HG02852 (cell line): Measurements from ENCODE around the gene PRTG.
"Not testable (repeated sequence)": the region's sequence is repeated elsewhere in the genome, so short reads cannot be mapped to it uniquely, and the experiment has no call there.

ENCODE experiments used
- ATAC-seq: cut with Tn5 transposase; IDR thresholded peaks from one replicate; pipeline ENCODE4 v1.9.1; 2021; ENCODE audit warnings: mild to moderate bottlenecking, moderate library complexity; ENCODE audit not compliant: unreplicated experiment

PRTG gene, protein sequence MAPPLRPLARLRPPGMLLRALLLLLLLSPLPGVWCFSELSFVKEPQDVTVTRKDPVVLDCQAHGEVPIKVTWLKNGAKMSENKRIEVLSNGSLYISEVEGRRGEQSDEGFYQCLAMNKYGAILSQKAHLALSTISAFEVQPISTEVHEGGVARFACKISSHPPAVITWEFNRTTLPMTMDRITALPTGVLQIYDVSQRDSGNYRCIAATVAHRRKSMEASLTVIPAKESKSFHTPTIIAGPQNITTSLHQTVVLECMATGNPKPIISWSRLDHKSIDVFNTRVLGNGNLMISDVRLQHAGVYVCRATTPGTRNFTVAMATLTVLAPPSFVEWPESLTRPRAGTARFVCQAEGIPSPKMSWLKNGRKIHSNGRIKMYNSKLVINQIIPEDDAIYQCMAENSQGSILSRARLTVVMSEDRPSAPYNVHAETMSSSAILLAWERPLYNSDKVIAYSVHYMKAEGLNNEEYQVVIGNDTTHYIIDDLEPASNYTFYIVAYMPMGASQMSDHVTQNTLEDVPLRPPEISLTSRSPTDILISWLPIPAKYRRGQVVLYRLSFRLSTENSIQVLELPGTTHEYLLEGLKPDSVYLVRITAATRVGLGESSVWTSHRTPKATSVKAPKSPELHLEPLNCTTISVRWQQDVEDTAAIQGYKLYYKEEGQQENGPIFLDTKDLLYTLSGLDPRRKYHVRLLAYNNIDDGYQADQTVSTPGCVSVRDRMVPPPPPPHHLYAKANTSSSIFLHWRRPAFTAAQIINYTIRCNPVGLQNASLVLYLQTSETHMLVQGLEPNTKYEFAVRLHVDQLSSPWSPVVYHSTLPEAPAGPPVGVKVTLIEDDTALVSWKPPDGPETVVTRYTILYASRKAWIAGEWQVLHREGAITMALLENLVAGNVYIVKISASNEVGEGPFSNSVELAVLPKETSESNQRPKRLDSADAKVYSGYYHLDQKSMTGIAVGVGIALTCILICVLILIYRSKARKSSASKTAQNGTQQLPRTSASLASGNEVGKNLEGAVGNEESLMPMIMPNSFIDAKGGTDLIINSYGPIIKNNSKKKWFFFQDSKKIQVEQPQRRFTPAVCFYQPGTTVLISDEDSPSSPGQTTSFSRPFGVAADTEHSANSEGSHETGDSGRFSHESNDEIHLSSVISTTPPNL

DNA sequence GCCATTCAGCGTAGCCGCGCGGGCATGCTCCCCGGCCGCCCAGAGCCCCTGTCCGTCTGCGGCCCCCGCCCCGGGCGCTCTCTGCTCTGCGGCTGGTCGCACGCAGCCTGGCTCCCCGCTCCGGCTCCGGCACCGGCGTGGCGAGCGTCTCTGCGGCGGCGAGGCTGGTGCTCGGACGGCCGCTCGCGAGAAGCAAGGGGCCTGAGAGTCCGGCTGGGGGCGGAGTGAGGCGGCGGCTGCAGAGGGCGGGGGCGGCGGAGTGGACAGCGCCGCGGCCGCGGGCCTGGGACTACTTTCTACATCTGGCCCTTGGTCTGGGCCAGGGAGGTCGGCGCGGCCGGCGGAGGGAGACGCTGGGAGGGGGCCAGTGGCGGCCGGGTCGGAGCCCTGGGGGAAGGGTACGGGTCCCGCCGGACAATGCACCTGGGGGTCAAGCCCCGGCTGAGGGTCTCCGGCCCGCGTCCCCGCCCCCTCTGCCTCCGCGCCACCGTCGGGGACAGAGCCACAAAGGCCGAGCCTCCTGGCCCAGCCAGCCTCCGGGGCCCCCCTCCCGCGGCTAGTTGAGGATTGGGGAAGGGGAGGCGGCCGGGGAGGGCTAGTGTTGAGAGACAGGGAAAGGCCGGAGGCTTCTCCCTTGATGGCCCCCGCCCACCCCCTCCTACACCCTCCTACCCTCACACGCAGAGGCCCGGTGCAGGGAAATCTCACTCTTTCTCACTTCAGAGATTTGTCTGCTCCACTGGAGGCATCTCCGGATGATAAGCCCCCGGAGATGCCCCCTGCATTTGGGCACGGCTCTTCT is at the start of gene PRTG:
PRTG (minus strand) TSS at position 226 of the 802 bp plus-strand sequence; CDS start at position 5, 221 bp downstream.
- ATAC-seq = no peak

DNA sequence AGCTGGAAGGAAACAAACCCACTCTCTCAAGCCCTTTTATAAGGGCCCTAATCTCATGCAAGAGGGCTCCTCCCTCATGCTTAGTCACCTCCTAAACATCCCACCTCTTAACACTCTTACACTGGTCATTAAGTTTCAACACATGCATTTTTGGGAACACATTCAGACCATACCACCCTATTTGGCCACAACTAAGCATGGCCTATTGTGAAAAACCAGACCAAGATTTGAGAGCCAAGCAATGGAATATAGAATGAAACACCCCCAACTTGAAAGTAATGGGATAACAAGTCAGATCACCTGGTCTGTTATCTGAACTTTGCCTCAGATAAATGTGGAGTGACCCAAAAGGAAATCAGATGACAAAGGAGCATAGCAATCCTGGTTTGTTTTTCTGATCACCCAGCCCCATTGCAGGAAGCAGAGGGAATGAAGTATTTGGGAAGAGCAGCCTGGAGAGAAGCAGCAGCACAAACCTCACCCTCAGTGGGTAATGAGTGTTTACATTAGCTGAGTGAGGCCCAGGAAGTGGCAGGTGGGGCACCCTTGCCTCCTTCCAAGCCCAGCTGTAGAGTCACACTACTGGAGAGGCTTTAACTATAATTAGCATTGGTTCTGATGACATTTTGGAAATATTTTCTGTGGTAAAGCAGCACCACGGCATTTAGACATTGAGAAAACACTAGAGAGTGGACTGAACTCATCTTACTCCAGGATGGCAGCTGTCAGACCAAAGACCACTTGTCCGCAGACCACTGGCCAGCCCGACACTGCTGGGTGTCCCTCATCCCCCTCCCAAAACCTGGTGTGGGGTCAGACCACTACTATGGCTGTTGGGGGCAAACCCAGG is 48.8 kb upstream of the PRTG start:
- ATAC-seq = no peak

DNA sequence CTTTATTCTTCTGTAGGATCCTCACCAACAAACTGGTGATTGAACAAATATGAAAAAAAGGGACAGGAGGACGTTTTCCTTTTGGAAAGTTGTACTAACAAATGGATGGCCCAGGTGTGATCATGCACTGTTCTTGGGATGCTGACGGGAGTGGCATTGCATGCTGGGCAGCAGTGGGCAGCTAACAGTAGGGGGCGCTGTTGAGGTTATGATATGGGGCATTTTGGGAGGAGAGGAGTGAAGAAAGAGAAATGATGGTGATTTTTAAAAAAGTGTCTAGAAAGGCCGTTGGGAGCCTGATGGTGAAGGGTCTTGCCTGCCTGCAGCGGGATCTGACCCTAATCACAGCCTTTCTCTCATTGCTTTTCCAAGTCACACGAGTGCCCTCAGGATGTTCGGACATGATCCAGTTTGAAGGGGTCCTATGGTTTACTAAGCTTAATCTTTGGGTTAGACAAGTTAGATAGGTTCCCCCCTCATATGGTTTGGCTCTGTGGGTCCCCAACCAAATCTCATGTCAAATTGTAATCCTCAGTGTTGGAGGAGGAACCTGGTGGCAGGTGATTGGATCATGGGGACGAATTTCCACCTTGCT is 46.2 kb upstream of the PRTG start:
- ATAC-seq = no peak

DNA sequence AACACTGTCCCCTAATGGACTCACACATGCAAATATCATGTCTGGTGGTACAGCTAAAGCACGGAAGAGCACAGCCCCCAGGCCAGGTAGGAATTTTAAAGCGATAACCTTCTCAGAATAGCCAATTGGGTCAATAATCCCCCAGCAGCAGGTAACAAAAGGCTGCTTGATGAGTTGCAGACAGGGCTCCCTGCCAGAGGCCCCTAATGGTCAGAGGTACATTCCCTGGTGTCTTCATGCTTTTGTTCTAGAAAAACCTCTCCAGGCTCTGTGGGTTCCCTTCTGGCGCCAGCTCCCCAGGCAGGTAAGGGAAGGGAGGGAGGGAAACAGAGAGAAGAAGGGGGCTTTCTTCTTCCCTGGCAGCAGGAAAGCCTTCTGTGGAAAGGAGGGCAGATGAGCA is 43.4 kb upstream of the PRTG start:
- no peak for ATAC-seq

DNA sequence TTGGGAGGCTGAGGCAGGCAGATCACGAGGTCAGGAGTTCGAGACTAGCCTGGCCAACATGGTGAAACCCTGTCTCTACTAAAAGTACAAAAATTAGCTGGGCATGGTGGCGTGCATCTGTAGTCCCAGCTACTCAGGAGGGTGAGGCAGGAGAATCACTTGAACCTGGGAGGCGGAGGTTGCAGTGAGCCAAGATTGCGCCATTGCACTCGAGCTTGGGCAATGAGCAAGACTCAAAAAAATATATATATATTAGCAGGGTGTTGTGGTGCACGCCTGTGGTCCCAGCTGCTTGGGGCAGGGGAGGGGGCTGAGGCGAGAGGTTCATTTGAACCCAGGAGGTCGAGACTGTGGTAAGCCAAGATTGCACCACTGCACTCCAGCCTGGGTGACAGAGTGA is 42.6 kb upstream of the PRTG start:
- not testable (repeated sequence) for ATAC-seq

DNA sequence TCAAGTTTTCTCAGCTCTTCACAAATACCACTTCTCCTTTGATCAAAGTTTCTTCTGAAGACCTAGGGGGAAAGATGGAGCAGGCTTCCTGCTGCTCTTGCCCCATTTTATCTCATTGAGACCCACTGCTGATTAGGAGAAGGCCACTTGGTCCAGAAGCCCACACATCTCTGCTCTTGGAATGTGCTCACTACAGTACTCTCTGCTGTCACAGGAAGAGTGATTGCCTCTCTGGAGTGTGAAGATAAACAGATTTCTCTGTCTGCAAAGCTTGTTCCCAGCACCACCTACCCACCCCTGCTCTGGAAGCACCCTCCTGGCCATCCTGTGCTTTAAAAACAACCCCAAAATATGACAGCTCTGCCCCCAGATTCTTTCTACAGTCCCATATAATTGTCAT is 41.3 kb upstream of the PRTG start:
- ATAC-seq = no peak

DNA sequence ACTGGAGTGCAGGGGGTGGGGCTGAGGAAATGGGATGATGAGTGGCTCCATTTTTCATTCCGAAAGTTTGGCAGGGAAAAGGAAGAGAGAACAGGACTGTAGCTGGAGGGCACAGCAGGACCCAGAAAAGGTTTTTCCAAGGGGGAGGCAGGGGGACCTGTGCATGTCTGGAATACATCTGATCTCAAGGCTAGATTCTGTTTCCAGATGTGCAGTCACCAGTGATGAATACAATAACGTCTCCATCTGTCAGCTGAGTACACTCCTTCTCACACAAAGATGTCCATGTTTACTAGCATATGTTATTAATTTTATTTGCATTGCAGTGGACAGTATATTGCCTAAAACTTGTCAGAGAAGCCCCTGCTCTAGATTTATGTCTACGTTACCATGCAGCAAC is 39.9 kb upstream of the PRTG start:
- no peak for ATAC-seq

DNA sequence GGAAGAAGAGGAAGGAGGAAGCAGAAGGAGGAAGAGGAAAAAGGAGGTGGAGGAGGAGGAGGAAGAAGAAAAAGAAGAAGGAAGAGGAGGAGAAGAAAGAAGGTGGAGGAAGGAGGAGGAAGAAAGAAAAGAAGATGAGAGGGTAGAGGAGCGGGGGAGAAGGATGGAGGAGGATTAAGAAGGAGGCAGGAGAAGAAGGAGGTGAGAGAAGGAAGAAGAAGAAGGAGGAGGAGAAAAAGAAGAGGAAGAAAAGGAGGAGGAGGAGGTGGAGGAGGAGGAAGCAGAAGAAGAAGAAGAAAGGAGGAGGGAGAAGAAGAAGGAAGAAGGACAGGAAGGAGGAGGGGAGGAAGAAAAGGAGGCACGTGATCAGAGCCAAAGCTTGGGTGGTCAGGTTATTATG is 37.3 kb upstream of the PRTG start:
- no peak for ATAC-seq

DNA sequence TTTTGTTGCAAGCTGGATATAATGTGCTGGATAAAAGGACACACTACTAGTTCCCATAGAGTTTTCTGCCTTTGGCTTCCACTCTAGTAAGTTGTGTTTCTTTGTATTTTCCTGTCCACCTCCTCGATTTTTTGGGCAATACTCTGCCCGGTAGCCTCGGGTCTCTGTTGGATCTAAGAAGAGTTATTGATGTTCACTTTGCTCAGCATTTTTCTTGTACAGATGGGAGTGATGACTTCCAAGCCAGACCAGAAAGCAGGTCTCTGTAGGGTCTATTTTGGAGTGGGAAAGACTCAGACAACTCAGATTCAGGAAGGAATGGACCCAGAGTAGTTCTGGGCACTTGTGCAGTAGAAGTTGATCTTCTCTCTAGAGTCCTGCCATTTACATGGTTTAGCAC is 36.0 kb upstream of the PRTG start:
- ATAC-seq = no peak

DNA sequence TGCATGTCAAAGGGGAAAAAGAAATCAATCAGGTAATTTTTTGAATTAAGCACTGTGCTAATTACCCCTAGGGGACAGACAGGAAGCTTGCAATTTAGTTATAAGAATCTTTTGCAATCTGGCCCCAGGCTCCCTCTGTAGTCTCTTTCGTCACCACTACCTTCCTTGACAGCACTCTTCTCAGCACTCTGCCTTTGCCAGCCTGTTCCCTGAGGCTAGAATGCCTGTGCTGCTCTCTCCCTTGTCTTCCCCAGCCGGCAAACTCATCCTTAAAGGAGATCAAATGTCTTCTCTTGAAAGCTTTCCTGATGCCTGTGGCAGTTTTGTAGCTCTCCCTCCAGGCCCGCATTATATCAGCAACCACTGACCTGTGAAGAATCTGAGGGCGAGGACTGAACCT is 32.4 kb upstream of the PRTG start:
- no peak for ATAC-seq

DNA sequence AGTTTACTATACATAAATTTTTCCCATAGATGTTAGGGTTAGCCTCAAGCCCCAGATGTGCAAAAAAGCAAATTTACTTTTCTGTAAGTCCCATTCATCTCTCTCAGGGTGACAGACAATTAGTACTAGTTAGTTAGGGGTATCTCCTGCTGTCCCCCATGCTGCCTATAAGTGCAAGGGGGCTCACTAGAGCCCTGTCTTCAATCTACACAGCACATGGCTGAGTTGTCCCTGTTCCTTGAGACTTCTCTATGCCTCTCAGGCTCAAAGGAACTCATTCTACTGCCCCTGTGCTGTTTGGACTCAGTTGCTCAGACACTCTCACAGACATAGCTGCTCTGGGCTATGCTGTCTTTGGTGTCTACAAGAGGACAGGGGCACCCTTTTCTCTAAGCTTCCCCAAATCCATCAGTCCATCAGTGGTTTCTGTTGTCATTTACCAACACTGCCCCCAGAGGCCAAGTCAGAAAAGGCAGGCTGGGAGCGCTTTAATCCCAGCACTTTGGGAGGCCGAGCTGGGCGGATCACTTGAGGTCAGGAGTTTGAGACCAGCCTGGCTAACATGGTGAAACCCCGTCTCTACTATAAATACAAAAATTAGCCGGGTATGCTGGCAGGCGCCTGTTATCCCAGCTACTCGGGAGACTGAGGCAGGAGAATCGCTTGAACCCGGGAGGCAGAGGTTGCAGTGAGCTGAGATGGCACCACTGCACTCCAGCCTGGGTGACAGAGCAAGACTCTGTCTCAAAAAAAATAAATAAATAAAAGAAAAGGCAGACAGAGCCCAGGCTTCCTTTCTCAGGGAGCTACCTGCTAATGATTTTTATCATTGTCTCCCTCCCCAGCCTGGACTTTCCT is 31.4 kb upstream of the PRTG start:
- peak; percentile 64 for ATAC-seq

DNA sequence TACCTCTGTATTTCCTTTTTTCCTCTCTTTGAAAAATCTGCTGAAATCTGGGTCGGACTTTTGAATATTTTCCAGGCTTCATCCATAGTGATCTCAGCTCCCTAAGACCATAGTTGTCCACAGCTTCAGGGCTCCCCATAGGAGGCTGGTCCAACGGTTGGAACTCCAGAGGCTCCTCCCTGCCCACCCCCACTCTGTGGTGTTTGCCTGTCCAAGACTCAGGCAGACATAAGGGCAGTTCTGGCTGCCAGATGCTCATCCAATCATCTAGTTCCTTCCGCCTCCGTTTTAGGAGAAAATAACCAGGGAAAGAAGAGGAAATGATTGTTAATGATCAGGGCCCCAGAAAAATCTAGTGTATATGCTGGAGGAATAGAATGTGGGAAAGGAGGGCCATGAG is 27.9 kb upstream of the PRTG start:
- ATAC-seq = no peak

DNA sequence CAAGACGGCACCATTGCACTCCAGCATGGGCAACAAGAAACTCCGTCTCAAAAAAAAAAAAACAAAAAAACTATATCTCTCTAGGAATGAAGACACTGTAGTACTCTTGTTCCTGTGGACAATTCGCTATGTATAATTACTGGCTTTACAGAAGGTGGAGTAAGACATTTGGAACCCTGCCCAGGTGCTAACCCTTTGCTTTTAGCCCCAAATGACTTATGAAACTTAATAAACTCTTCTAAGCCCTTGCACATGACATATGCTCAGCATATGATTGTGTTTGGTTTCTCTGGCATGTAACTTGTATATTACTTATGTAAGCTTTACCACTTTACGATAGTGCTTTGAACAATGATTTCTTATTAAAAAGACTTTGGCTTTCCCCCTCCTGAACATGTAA is 27.3 kb upstream of the PRTG start:
- no peak for ATAC-seq

DNA sequence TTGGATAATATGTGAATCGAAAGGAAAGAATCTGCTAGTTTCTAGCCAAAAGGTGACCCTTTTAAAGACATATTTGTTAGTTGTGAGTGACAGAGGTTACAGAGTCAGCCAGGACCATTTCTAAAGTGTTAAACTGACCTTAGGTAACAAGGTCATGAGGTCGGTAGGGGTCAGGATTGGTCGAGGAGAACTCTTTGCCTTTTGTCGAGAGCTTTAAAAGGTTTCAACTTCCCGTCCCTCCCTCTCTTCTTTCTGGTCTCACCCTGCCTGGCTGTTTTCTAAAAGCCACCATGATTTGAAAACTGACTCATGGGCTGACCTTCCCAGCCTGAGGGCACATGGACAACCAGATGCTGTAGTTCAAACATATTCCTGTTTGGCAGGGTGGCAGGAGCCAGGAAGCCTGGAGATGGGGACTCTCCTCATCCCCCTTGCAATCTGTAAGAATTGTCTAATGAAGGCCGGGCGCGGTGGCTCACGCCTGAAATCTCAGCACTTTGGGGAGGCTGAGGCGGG is 25.8 kb upstream of the PRTG start:
- ATAC-seq = no peak

DNA sequence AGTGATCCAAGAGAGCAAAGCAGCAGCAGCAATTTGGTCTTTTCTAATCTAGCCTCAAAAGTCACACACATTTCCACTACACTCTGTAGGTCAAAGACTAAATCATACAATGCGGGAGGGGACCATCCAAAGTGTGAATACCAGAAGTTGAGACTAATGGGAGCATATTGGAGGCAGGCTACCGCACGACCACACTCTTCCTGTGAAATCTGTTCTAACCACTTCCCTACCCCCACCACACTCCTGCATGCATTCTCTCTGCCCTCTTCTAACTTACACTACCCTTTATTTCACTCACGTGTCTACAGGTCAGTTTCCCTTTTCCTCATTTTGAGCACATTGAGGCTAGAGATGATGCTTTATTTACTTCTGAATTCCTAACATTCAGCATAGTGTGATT is 23.7 kb upstream of the PRTG start:
- no peak for ATAC-seq

DNA sequence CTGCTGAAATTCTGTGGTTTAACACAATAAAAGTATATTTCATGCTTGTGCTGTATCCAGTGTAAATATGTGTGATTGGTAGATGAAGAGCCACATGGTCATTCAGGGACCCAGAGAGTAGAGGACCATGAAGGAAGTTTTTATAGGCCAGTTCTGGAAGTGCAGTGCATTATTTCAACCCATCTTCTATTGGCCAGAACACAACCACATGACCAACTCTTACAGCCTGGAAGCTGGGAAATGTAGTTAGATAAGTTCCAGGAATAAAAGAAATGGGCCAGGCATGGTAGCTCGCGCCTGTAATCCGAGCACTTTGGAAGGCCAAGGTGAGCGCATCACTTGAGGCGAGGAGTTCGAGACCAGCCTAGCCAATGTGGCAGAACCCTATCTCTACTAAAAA is 21.4 kb upstream of the PRTG start:
- no peak for ATAC-seq

DNA sequence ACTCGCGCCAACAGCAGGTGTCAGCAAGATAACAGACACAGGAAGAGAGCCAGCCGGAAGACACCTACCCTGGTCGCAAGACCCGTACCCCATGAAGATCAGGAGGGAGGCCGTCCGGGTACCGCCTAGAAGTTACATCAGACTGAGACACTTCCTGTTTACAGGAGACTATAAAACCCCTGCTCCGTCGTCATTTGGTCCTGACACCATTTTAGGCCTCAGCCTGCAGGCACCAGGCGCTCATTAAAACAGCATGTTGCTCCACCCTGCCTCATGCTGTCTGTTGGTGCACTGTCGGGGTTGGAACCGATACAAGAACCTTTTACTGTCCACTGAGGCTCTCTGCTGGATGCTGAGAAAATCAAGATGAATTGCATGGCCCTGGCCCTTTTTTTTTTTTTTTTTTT is 15.6 kb upstream of the PRTG start:
- no peak for ATAC-seq

DNA sequence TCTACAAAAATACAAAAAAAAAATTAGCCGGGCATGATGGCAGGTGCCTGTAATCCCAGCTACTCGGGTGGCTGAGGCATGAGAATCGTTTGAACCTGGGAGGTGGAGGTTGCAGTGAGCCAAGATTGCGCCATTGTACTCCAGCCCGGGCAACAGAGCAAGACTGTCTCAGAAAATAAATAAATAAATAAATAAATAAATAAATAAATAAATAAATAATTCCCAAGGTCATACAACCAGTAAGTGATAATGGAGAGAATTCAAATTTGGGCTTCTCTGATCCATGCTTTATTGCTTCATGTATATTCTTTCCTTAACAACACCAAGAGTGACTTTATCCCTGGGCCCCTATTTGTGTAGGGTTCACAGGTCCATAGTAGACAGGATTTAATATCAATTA is 10.5 kb upstream of the PRTG start:
- ATAC-seq = not testable (repeated sequence)
